Psoas muscle (tissue), 8 donors: ENCODE measurements around the gene NKX2-4. TPM values are rescaled to one million over a fixed set of nuclear protein-coding genes. Genes with fewer than 3 reads are reported as not detected.
"Not testable (repeated sequence)": the region's sequence is repeated elsewhere in the genome, so short reads cannot be mapped to it uniquely, and the experiment has no call there.

ENCODE experiments used
- ATAC-seq, 4 donors: fragments of 200-7000 bp; cut with Tn5 transposase; one replicate each; pipeline ENCODE4 v1.9.1; 2020; ENCODE audit warnings: moderate library complexity in 3 of 4, mild to moderate bottlenecking in 2 of 4
- DNase-seq, 2 donors: peaks; one replicate each; pipeline ENCODE4 v3.0.0-alpha.2; 2020
- H3K27ac ChIP-seq: fragments of 200-600 bp; one replicate; pipeline ENCODE4 v1.8.0; 2022
- H3K27me3 ChIP-seq, 3 donors: fragments of 200-600 bp in 1 of 3; one replicate each; pipeline versions ENCODE4 v1.6.1 to v1.8.0; 2013 to 2022; ENCODE audit warnings: low read length in 2 of 3, mild to moderate bottlenecking in 2 of 3, moderate library complexity in 1 of 3; ENCODE audit not compliant: insufficient read depth in 3 of 3
- H3K36me3 ChIP-seq, 2 donors: fragments of 200-600 bp in 1 of 2; one replicate each; pipeline versions ENCODE4 v1.6.1 to v1.8.0; 2013 to 2022; ENCODE audit warnings: low read depth in 1 of 2, mild to moderate bottlenecking in 1 of 2, moderate library complexity in 1 of 2; ENCODE audit not compliant: insufficient read depth in 1 of 2
- H3K4me1 ChIP-seq: fragments of 200-600 bp; one replicate; pipeline ENCODE4 v1.8.0; 2022
- H3K4me3 ChIP-seq: fragments of 200-600 bp; one replicate; pipeline ENCODE4 v1.8.0; 2022; ENCODE audit warnings: mild to moderate bottlenecking
- H3K9me3 ChIP-seq: fragments of 200-600 bp; one replicate; pipeline ENCODE4 v1.8.0; 2022
- WGBS, 3 donors: extraction: QIAGEN DNeasy Blood & Tissue Kit; methylation state at CpG; one replicate each; pipeline versions ENCODE4 v1.1.6 to v1.1.7; 2013; 5-methylcytosine and 5-hydroxymethylcytosine counted together
- intact Hi-C, 2 donors: fragments of 100-400 bp; cut with DNase I; formaldehyde crosslinking; loops; one replicate each; pipeline versions ENCODE4 v1.11.0 to v1.14.2; 2022
- polyA plus RNA-seq, 3 donors: library from polyadenylated mRNA; stranded (reverse); fragments of 200-250 nt; gene quantifications; one replicate each; pipeline ENCODE4 v1.2.3, GENCODE V29; 2013
- total RNA-seq, 4 donors: library from RNA; stranded (reverse); fragmentation: NEBNext Ultra II Directional in 2 of 4; extraction: Animal tissue kit (Norgen Biotek cat#: 25700) in 2 of 4; gene quantifications; one replicate each; pipeline versions ENCODE4 v1.2.1 to v1.2.4, GENCODE V29; 2021 to 2023
- TF ChIP-seq, protein P1 (sequence below): fragments of 200-600 bp; IDR thresholded peaks from one replicate; pipeline ENCODE4 v1.8.0; 2022; ENCODE audit warnings: antibody characterized with exemption
- donor health status: healthy with polysubstance abuse.
- donor health status: DM: no; HTN: no; CAD: no; lungs with moderate emphysema.
- donor health status: Bipolar disorder and iron deficiency.
- donor health status: healthy.
- donor health status: DM: yes; HTN: yes; CAD: no.
- donor health status: DM: no; HTN: no; CAD: no.
- donor health status: DM: no; HTN: no; CAD: no.
- donor health status: DM: yes; HTN: yes; CAD: no.

NKX2-4 gene
- total and polyA plus RNA-seq, 7 donors = not detected

DNA sequence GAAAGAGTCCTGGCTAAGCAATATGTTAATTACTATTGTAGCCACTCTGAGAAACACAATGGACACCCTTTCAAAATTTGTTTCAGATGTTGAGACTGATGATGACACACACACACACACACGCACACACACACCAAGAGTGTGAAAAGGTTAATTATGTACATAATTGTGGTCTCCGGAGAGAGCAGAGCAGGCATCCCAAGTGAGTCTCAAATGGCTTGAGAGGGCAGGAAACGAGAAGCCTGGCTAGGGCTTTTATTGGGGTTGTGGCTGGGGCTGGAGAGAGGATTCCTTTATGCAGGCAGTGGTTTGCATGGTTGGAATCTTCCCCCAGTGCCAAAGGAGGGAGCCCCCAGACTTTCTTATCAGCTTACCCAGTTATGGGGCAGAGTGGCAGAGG is 38.2 kb upstream of the NKX2-4 start:
- TF ChIP-seq, protein P1, sequence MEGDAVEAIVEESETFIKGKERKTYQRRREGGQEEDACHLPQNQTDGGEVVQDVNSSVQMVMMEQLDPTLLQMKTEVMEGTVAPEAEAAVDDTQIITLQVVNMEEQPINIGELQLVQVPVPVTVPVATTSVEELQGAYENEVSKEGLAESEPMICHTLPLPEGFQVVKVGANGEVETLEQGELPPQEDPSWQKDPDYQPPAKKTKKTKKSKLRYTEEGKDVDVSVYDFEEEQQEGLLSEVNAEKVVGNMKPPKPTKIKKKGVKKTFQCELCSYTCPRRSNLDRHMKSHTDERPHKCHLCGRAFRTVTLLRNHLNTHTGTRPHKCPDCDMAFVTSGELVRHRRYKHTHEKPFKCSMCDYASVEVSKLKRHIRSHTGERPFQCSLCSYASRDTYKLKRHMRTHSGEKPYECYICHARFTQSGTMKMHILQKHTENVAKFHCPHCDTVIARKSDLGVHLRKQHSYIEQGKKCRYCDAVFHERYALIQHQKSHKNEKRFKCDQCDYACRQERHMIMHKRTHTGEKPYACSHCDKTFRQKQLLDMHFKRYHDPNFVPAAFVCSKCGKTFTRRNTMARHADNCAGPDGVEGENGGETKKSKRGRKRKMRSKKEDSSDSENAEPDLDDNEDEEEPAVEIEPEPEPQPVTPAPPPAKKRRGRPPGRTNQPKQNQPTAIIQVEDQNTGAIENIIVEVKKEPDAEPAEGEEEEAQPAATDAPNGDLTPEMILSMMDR = no peak

DNA sequence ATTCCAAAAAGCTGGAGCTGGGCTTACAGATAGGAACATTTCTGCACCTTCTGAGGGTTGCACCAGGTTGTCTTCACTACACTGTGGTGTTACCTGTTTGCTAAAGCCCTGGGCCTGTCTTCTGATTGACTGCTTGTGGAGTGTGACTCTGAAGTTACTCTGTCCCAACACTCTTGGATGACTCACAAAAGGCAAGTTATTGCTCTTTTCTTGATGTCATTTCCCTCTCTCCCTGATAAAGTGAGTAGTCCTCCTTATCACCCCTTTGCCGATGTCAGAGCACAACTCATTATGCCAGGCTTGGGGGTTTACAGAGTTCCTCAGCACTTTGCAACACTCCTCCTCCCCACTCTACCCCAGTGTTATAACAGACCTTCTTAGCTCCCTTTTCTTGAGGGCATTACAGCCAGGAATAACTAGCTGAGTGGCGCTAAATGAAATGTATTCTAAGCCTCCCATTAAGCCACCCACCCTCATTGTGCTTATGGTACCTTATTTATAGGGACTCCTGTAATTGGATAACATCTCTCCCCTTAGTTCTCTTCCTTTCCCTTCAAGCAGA is 36.1 kb upstream of the NKX2-4 start:
- Histone ChIP-seq H3K27ac (no peak overlapping the region), H3K36me3 (no peaks in the 10 kb centered on the region), H3K9me3 (no peaks in the 10 kb centered on the region), H3K27me3 (no peaks in the 10 kb centered on the region), H3K4me1 (no peaks in the 10 kb centered on the region), H3K4me3 (no peak overlapping the region)
- ATAC-seq (no peak), DNase-seq (no peak)
- WGBS, 3 donors = 82 to 94% (median 84%) methylated on average over 2 of the region's 2 CpGs
- intact Hi-C loops = no loop called here
- TF ChIP-seq, protein P1 = no peak

More for the DNA sequence above, 38.2 kb upstream of the NKX2-4 start:
- 13 to 21% (median 19%) methylated on average over 3 of the region's 3 CpGs for WGBS, 3 donors
- no peaks in the 10 kb centered on the region for H3K9me3 ChIP-seq
- H3K27me3 ChIP-seq = no peaks in the 10 kb centered on the region
- no peaks in the 10 kb centered on the region for H3K36me3 ChIP-seq
- intact Hi-C loops = no loop called here
- H3K4me1 ChIP-seq = no peaks in the 10 kb centered on the region
- no peak overlapping the region for H3K4me3 ChIP-seq
- DNase-seq = no peak
- no peak overlapping the region for H3K27ac ChIP-seq
- ATAC-seq = no peak

DNA sequence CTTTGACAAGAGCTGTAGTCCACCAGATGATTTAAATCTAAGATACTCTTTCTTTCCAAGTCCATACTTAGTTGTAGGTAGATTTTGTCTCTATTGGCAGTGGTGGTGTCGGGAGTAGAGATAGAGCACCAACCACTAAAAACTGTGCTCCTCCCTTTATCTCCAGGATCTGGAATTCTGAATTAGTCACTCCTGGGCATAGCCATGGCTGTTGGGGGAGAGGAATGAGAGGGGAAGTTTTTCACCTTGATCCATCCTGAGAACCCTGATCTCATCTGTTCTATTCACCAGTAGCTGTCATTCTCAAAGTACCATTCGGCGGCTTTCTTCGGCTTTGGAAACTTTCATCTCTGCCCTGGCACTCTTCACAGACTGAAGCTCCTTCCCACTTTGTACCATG is 35.6 kb upstream of the NKX2-4 start:
- no peaks in the 10 kb centered on the region for H3K4me1 ChIP-seq
- H3K4me3 ChIP-seq = no peak overlapping the region
- no peaks in the 10 kb centered on the region for H3K27me3 ChIP-seq
- TF ChIP-seq, protein P1 = no peak
- ATAC-seq (no peak), DNase-seq (no peak)
- H3K36me3 ChIP-seq = no peaks in the 10 kb centered on the region
- H3K27ac ChIP-seq = no peak overlapping the region
- intact Hi-C loops = no loop called here
- 88 to 91% (median 88%) methylated on average over 4 of the region's 4 CpGs for WGBS, 3 donors
- no peaks in the 10 kb centered on the region for H3K9me3 ChIP-seq

DNA sequence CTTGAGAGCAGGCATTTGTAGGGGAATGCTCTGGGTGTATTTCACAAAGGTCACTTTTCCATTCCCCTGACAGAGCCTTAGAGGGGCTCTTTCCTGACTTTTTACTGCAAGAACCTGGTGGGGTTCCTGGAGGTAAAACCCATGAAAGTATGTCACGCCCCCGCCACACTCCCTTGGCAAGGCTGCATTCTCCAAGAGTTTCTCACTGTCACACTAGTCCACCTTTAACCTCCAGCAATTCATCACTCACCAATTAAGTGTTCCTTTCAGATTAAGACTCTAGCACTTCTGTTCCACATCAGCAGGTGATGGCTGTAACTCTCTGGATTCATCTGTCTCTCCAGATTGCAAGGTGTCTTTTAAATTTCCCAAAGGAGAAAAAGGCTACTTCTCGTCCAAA is 32.7 kb upstream of the NKX2-4 start:
- H3K36me3 ChIP-seq = no peaks in the 10 kb centered on the region
- no peaks in the 10 kb centered on the region for H3K27me3 ChIP-seq
- TF ChIP-seq, protein P1 = no peak
- no peak overlapping the region for H3K27ac ChIP-seq
- ATAC-seq (no peak), DNase-seq (no peak)
- 35 to 46% (median 36%) methylated on average over 3 of the region's 3 CpGs for WGBS, 3 donors
- H3K9me3 ChIP-seq = no peaks in the 10 kb centered on the region
- intact Hi-C loops = no loop called here
- no peaks in the 10 kb centered on the region for H3K4me1 ChIP-seq
- no peak overlapping the region for H3K4me3 ChIP-seq

DNA sequence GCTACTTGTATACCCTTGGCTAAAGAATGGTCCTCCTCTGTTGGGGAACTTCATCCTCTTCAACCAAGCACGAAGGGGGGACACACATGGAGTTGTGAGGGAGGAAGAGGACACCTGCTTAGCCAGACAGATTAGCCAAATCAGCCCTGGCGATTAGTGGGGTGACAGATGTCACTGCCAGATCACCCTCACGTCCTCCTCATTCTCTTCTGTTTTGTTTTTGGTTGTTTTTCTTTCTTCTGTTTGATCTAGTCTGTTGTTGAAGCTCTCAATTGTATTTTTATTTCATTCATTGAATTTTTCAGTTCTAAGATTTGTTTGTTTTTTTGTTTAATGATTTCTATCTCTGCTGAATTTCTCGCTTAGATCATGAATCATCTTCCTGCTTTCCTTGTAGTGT is 27.5 kb upstream of the NKX2-4 start:
- TF ChIP-seq, protein P1 = no peak
- intact Hi-C loops = no loop called here
- no peaks in the 10 kb centered on the region for H3K36me3 ChIP-seq
- H3K4me3 ChIP-seq = no peak overlapping the region
- no peaks in the 10 kb centered on the region for H3K4me1 ChIP-seq
- H3K27me3 ChIP-seq = no peaks in the 10 kb centered on the region
- H3K9me3 ChIP-seq = peaks cover 11% of the 10 kb centered on the region
- no peak for ATAC-seq
- 64 to 73% (median 70%) methylated on average over 4 of the region's 4 CpGs for WGBS, 3 donors
- no peak for DNase-seq
- H3K27ac ChIP-seq = no peak overlapping the region

DNA sequence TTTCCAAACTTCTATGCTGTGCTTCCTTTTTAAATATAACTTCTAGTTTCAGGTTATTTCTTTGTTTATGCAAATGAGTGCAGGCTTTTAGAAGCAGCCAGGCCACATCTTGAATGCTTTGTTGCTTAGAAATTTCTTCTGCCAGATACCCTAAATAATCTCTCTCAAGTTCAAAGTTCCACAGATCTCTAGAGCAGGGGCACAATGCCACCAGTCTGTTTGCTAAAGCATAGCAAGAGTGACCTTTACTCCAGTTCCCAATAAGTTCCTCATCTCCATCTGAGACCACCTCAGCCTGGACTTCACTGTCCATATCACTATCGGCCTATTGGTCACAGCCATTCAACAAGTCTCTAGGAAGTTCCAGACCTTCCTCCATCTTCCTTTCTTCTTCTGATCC is 26.4 kb upstream of the NKX2-4 start:
- H3K27me3 ChIP-seq, ATAC-seq, H3K27ac ChIP-seq, intact Hi-C loops, DNase-seq, H3K36me3 ChIP-seq, H3K4me3 ChIP-seq, H3K4me1 ChIP-seq: not testable (repeated sequence)
- 89 to 97% (median 96%) methylated on average over 1 of the region's 1 CpG for WGBS, 3 donors
- H3K9me3 ChIP-seq = peaks cover 11% of the 10 kb centered on the region
